ENCODE measurements around the gene RAB34. TPM values are rescaled to one million over a fixed set of nuclear protein-coding genes. Genes with fewer than 3 reads are reported as not detected.
A peak's percentile ranks its signal among the peaks of the same experiment; 100 is the strongest.

Gene RAB34
- total RNA-seq, 1 experiment from 2014 or later, result 189 TPM

- no peak overlapping the region for H4K8ac ChIP-seq (replicated peaks; ENCODE audit: insufficient read length, low read depth, low read length)
- no peaks in the 10 kb centered on the region for H3K79me2 ChIP-seq (ENCODE audit: insufficient read depth, low read length)
- H3T11ph ChIP-seq (ENCODE audit: low read length), result no peak overlapping the region
- H3K79me1 ChIP-seq (ENCODE audit: insufficient read depth, low read depth, low read length, poor library complexity, severe bottlenecking), result no peaks in the 10 kb centered on the region
- no peaks in the 10 kb centered on the region for H3K9me3 ChIP-seq (ENCODE audit: control insufficient read depth, low read depth, low read length)
- H3K4me1 ChIP-seq (ENCODE audit: insufficient read depth, low read length), result no peaks in the 10 kb centered on the region
- no peak overlapping the region for H3K56ac ChIP-seq (ENCODE audit: insufficient read length, low read depth, low read length)
- 100% methylated on average over 2 of the region's 11 CpGs for WGBS (ENCODE audit: extremely low coverage, insufficient read length, low lambda C conversion rate)
- H3K9me3 Mint-ChIP-seq, result no peaks in the 10 kb centered on the region; a peak in 2 of 5 replicates
- no peak overlapping the region for H3K4ac ChIP-seq (ENCODE audit: low read depth, low read length)
- peaks cover 6 to 9% of the 10 kb centered on the region in 2 experiments for H3K4me1 Mint-ChIP-seq
- no peak overlapping the region for H3K14ac ChIP-seq (ENCODE audit: insufficient read depth, low read length)
- no peak for TF ChIP-seq CTCF (conservative IDR thresholded peaks at IDR 0.05)
- peaks cover 20% of the 10 kb centered on the region for H3K23me2 ChIP-seq (ENCODE audit: insufficient read length, low read depth, low read length, poor library complexity, severe bottlenecking)
- no peak overlapping the region for H4K5ac ChIP-seq (ENCODE audit: insufficient read length, low read depth, low read length)
- no peak overlapping the region for H2AK5ac ChIP-seq (ENCODE audit: insufficient read length, low read length)
- H3K9ac ChIP-seq (ENCODE audit: extremely low read depth, insufficient read length, low read length), result no peak overlapping the region
- DNase-seq, result no peak
- no peak overlapping the region for H4K91ac ChIP-seq (ENCODE audit: insufficient read length, low read depth, low read length)
- H3K4me2 ChIP-seq (ENCODE audit: insufficient read depth, insufficient read length, low read length), result no peak overlapping the region
- no peak overlapping the region for H3K18ac ChIP-seq (ENCODE audit: insufficient read length, low read depth, low read length)
- no peak overlapping the region for H3K23ac ChIP-seq (ENCODE audit: insufficient read length, low read depth, low read length)
- H3K27ac Mint-ChIP-seq, result peak overlapping the region; percentile 22 to 56 (median 52); a peak in 4 of 7 replicates
- H4K20me1 ChIP-seq (ENCODE audit: control insufficient read depth, insufficient read depth, insufficient read length), result no peaks in the 10 kb centered on the region
- H2BK20ac ChIP-seq (ENCODE audit: low read depth, low read length, poor library complexity, severe bottlenecking), result no peak overlapping the region
- H3K36me3 Mint-ChIP-seq (ENCODE audit: insufficient read depth in 1 of 3, low read depth in 3 of 3), result peaks cover 0 to 11% (median 11%) of the 10 kb centered on the region in 3 experiments; a peak in 5 of 7 replicates
- no peak overlapping the region for H3K27ac ChIP-seq (ENCODE audit: insufficient read length, low read depth, low read length)
- H3K27me3 ChIP-seq (ENCODE audit: insufficient read depth, low read length), result no peaks in the 10 kb centered on the region
- peak overlapping the region in 1 of 2 experiments; percentile 21; a peak in 1 of 5 replicates for H3K4me3 Mint-ChIP-seq
- H2BK12ac ChIP-seq (ENCODE audit: insufficient read length, low read depth, low read length), result no peak overlapping the region
- no peak overlapping the region for H2BK5ac ChIP-seq (ENCODE audit: insufficient read length, low read length)
- no peak overlapping the region for H2BK120ac ChIP-seq (ENCODE audit: low read depth, low read length, poor library complexity, severe bottlenecking)
- H2AFZ ChIP-seq (ENCODE audit: low read length), result no peak overlapping the region
- H3K27me3 Mint-ChIP-seq (ENCODE audit: low read depth), result no peaks in the 10 kb centered on the region; the same call in 1 of the 2 replicates
- no peak overlapping the region for H2BK15ac ChIP-seq (ENCODE audit: low read depth, low read length)
Measured at GRCh38 chr17:28729950-28730330, 12.3 kb upstream of the RAB34 start.

Data from H9 (cell line).